Colonic mucosa (tissue), 4 donors: ENCODE results near the gene EIF3D. TPM values are rescaled to one million over a fixed set of nuclear protein-coding genes. Genes with fewer than 3 reads are reported as not detected.

Source experiments
- DNase-seq: peaks from one replicate; pipeline ENCODE4 v3.0.0-alpha.2; 2020
- H3K27ac ChIP-seq: fragments of 200-600 bp; one replicate; pipeline ENCODE4 v1.8.0; 2021
- H3K27me3 ChIP-seq: fragments of 200-600 bp; one replicate; pipeline ENCODE4 v1.8.0; 2021
- H3K36me3 ChIP-seq: fragments of 200-600 bp; one replicate; pipeline ENCODE4 v1.8.0; 2021
- H3K4me1 ChIP-seq: fragments of 200-600 bp; one replicate; pipeline ENCODE4 v1.8.0; 2021; ENCODE audit warnings: mild to moderate bottlenecking
- H3K4me3 ChIP-seq: fragments of 200-600 bp; one replicate; pipeline ENCODE4 v1.8.0; 2021
- H3K9ac ChIP-seq, 2 donors: one replicate each; pipeline ENCODE4 v1.7.0; 2013; ENCODE audit warnings: control low read depth in 2 of 2, low read depth in 2 of 2, low read length in 2 of 2
- H3K9me3 ChIP-seq: fragments of 200-600 bp; one replicate; pipeline ENCODE4 v1.8.0; 2021
- CTCF ChIP-seq: fragments of 200-600 bp; IDR thresholded peaks from one replicate; pipeline ENCODE4 v1.8.0; 2022; ENCODE audit warnings: antibody characterized with exemption, mild to moderate bottlenecking
- intact Hi-C: fragments of 100-400 bp; cut with DNase I; formaldehyde crosslinking; loops from one replicate; pipeline ENCODE4 v1.14.1; 2022
- total RNA-seq, 2 donors: library from RNA; stranded (reverse); fragmentation: NEBNext Ultra II Directional in 1 of 2; extraction: Animal tissue kit (Norgen Biotek cat#: 25700) in 1 of 2; gene quantifications; one replicate each; pipeline ENCODE4 v1.2.1, GENCODE V29; 2021
- donor health status: healthy.
- donor health status: DM: no; HTN: no; CAD: no.
- donor health status: DM: no; HTN: no; CAD: no.

The EIF3D gene
- total RNA-seq, 2 donors from 2014 or later = 148 to 160 TPM

DNA sequence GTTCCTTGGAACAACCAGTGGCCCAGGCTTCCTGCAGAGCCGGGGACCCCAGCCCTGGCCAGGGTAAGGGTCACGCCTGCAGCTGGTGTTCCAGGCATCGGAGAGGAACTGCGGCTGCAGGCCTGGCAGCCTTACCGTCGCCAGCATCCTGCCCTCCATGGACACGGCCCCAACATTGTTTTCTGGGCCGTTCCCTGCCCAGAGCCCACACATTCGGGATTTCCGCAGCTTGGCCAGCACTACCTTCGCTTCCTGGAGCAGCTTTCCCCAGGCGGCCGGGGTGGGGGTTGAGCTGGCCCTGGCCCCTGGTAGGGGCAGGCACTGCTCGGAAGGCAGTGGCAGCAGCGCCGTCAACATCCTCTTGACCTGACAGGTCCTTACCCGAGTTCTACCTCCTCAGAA is 65.2 kb downstream of the EIF3D start:
- Histone ChIP-seq H3K4me3 (no peak overlapping the region), H3K36me3 (no peaks in the 10 kb centered on the region), H3K27me3 (no peaks in the 10 kb centered on the region), H3K27ac (peak overlapping the region; percentile 79), H3K9ac (peak overlapping the region in 1 of 2 donors; percentile 26), H3K9me3 (no peaks in the 10 kb centered on the region), H3K4me1 (peaks cover 16% of the 10 kb centered on the region)
- TF ChIP-seq CTCF = no peak
- intact Hi-C loops = no loop called here
- DNase-seq = no peak

DNA sequence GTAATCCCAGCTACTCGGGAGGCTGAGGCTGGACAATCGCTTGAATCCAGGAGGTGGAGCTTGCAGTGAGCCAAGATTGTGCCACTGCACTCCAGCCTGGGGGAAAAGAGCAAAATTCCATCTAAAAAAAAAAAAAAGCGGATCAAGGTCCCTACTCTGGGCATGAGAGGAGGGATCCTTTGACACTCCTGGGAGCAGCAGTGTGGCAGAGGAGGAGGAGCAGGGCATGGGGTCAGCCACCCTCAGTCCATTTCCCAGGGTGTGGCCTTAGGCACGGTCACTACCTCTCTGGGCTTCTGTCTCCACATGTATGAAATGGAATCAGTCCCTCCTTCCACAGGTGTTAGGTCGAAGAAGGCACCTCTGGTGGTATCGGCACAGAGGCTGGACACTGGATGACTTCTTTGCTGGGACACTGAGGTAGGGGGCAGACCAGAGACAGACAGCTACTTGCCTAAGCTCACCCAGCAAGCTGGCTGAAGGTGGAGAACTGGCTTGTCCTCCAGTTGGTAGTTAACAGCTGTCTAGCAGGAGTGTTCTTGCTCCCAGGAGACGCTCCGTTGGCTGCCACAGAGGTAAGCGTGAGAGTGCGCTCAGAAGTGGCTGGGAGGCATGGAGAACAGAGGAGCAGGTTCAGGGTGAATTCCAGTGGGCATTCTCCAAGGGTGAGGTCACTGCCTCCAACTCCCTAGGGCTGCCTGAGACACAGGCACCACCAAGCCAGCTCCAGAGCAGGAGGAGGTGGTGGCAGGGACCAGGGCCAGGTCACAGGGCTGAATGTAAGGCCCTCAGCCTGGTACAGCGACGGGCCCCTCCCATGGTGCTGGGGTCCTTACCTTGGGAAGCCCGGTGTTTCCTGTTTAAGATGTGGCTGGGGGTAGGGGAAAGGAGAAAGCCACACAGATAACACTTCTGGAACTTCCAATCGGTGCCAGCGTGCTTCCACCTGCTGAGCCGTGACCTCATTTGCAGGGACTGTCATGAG is 67.0 kb downstream of the EIF3D start:
- H3K36me3 ChIP-seq = no peaks in the 10 kb centered on the region
- no peak overlapping the region for H3K27ac ChIP-seq
- no peaks in the 10 kb centered on the region for H3K9me3 ChIP-seq
- H3K9ac ChIP-seq = peak overlapping the region in 1 of 2 donors; percentile 60
- TF ChIP-seq CTCF = no peak
- DNase-seq = no peak
- intact Hi-C loops = no loop called here
- peaks cover 16% of the 10 kb centered on the region for H3K4me1 ChIP-seq
- H3K27me3 ChIP-seq = no peaks in the 10 kb centered on the region
- no peak overlapping the region for H3K4me3 ChIP-seq

Other genes with a start within 250 kb of the EIF3D start
- 100 to 1,000 TPM; 711 to 719 TPM for gene MYH9, start 141.2 kb downstream of the EIF3D start, total RNA-seq
- gene TXN2, start 47.5 kb downstream of the EIF3D start, total RNA-seq = 100 to 1,000 TPM; 101 to 142 TPM
- gene FOXRED2, start 22.1 kb downstream of the EIF3D start, total RNA-seq = 10 to 100 TPM in 1 of 2 donors, 1 to 10 TPM in 1; 3.6 to 14.3 TPM
- not detected for gene CACNG2, start 174.6 kb upstream of the EIF3D start, total RNA-seq
- gene IFT27, start 247.0 kb upstream of the EIF3D start, total RNA-seq = 10 to 100 TPM; 27.1 to 44.6 TPM